ENCODE results near the gene ARL8A.
"Not testable (repeated sequence)": the region's sequence is repeated elsewhere in the genome, so short reads cannot be mapped to it uniquely, and the experiment has no call there.

Gene ARL8A

GRCh38 chr1:202146279-202146678 lies 1.7 kb upstream of the ARL8A start:
- H3K27ac ChIP-seq = no peak overlapping the region
- TF ChIP-seq ZFX (IDR thresholded peaks at IDR 0.05) = no peak
- no peak for TF ChIP-seq CTCF (conservative IDR thresholded peaks at IDR 0.05)

- not testable (repeated sequence) for H3K27ac ChIP-seq
Observed at GRCh38 chr1:202145744-202146140, 1.2 kb upstream of the ARL8A start.

- TF ChIP-seq ZFX (IDR thresholded peaks at IDR 0.05) (no peak), CTCF (conservative IDR thresholded peaks at IDR 0.05) (no peak)
- peak overlapping the region; percentile 80 for H3K27ac ChIP-seq
Observed at GRCh38 chr1:202145068-202145743, 669 bp upstream of the ARL8A start.

- peak overlapping the region; percentile 80 for H3K27ac ChIP-seq
- TF ChIP-seq CTCF (conservative IDR thresholded peaks at IDR 0.05) (no peak), ZFX (IDR thresholded peaks at IDR 0.05) (peak; percentile 99)
Observed at GRCh38 chr1:202143768-202144401, 652 bp downstream of the ARL8A start.

- H3K27ac ChIP-seq = peak overlapping the region; percentile 80
Observed at GRCh38 chr1:202143011-202143767, 1.3 kb downstream of the ARL8A start.

GRCh38 chr1:202141468-202141867 lies 3.1 kb downstream of the ARL8A start:
- not testable (repeated sequence) for H3K27ac ChIP-seq

More at GRCh38 chr1:202143011-202143767, 1.3 kb downstream of the ARL8A start:
- no peak for TF ChIP-seq CTCF (conservative IDR thresholded peaks at IDR 0.05)
- no peak for TF ChIP-seq ZFX (IDR thresholded peaks at IDR 0.05)

- no peak for TF ChIP-seq ZFX (IDR thresholded peaks at IDR 0.05)
- no peak for TF ChIP-seq CTCF (conservative IDR thresholded peaks at IDR 0.05)
- H3K27ac ChIP-seq = no peak overlapping the region
Observed at GRCh38 chr1:202140833-202141232, 3.7 kb downstream of the ARL8A start.

GRCh38 chr1:202135221-202135721 lies 9.3 kb downstream of the ARL8A start:
- TF ChIP-seq ZFX (IDR thresholded peaks at IDR 0.05) (no peak), CTCF (conservative IDR thresholded peaks at IDR 0.05) (peak; percentile 92)
- H3K27ac ChIP-seq = no peak overlapping the region
